Esophagus muscularis mucosa (tissue), 4 donors: ENCODE measurements around the gene ZNF518B.

Source experiments
- EP300 ChIP-seq: sonication (generic); formaldehyde crosslinking; IDR thresholded peaks from one replicate; pipeline ENCODE4 v1.6.1; 2017; ENCODE audit warnings: antibody characterized with exemption
- POLR2A ChIP-seq: fragments of 450-650 bp; IDR thresholded peaks from one replicate; pipeline ENCODE4 v1.6.1; 2017; ENCODE audit warnings: antibody characterized with exemption, moderate library complexity, mild to moderate bottlenecking, low read depth
- POLR2AphosphoS5 ChIP-seq, 2 donors: sonication (generic); formaldehyde crosslinking; IDR thresholded peaks; one replicate each; pipeline ENCODE4 v1.6.1; 2017; ENCODE audit warnings: antibody characterized with exemption in 2 of 2
- TF ChIP-seq, protein P1 (sequence below), 3 experiments: fragments of 200-600 bp in 2 of 3; fragments of 450-650 bp in 1 of 3; sonication (generic) in 2 of 3; IDR thresholded peaks; one replicate each; pipeline ENCODE4 v1.5.1; 2017 to 2019; ENCODE audit warnings: antibody characterized with exemption in 3 of 3, mild to moderate bottlenecking in 2 of 3, moderate library complexity in 1 of 3

DNA sequence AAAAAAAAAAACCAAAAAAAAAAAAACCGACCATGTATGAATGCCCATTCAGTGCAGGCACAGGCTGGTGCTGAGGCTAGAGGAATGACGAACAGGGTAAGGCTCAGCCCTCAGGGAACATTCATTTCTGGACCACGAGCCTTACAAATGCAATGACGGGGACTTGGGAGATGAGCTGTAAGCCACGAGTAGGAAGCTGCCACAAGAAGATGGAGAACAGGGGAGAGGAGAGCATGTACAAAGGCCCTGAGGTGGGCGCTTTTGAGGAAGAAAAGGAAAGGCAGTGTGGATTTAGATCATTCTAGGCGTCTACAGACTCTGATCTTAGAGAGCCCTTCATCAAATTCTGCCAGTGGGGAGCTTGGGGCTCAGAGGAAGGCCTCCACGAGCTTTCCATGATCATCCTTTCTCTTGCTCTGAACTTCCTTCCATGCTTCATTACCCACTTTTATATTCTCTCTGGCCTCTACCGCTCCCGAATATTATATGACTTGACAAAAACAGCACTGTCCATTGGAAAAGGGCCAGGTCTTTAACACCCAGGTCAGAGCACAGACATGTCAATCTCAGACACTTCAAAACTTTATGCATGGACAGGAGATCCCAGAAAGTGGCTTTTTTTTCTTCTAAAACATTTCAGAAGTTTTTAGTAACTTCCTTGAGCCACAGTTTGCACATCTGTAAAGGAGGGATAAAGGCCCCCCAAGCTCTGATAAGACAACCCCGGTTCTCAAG is 3.3 kb upstream of the ZNF518B start:
- TF ChIP-seq, protein P1, sequence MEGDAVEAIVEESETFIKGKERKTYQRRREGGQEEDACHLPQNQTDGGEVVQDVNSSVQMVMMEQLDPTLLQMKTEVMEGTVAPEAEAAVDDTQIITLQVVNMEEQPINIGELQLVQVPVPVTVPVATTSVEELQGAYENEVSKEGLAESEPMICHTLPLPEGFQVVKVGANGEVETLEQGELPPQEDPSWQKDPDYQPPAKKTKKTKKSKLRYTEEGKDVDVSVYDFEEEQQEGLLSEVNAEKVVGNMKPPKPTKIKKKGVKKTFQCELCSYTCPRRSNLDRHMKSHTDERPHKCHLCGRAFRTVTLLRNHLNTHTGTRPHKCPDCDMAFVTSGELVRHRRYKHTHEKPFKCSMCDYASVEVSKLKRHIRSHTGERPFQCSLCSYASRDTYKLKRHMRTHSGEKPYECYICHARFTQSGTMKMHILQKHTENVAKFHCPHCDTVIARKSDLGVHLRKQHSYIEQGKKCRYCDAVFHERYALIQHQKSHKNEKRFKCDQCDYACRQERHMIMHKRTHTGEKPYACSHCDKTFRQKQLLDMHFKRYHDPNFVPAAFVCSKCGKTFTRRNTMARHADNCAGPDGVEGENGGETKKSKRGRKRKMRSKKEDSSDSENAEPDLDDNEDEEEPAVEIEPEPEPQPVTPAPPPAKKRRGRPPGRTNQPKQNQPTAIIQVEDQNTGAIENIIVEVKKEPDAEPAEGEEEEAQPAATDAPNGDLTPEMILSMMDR (IDR thresholded peaks at IDR 0.05), result no peak
- no peak for TF ChIP-seq POLR2A
- TF ChIP-seq POLR2AphosphoS5 (IDR thresholded peaks at IDR 0.05), result no peak
- no peak for TF ChIP-seq EP300
